ENCODE data around the gene HDAC4.

DNA sequence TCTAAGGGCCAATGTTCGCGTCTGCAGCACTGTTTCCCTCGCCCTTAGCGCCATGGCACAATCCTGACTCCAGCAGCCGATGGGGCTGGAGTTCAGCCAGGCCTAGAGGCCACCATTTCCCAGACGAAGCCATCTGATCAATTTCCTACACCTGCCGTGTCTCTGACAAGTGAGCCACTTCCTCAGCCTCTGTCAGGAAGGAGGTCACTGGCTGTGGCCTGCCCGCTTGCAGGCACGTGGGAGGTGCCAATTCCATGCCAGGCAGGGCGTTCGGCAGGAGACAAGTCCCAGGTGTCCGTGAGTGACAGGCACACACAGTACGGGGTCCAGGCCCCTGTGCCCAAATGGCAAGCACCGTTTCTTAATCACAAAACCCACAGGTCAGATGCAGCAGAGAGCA is 318.4 kb downstream of the HDAC4 start:
- TF ChIP-seq NR1H2 (CRISPR knock-in tag; IDR thresholded peaks at IDR 0.05) (no peak), NFYB (CRISPR knock-in tag; conservative IDR thresholded peaks at IDR 0.05; ENCODE audit: low read depth) (no peak), GABPB1 (CRISPR knock-in tag; IDR thresholded peaks at IDR 0.05) (no peak)
- TF ChIP-seq, protein P1, sequence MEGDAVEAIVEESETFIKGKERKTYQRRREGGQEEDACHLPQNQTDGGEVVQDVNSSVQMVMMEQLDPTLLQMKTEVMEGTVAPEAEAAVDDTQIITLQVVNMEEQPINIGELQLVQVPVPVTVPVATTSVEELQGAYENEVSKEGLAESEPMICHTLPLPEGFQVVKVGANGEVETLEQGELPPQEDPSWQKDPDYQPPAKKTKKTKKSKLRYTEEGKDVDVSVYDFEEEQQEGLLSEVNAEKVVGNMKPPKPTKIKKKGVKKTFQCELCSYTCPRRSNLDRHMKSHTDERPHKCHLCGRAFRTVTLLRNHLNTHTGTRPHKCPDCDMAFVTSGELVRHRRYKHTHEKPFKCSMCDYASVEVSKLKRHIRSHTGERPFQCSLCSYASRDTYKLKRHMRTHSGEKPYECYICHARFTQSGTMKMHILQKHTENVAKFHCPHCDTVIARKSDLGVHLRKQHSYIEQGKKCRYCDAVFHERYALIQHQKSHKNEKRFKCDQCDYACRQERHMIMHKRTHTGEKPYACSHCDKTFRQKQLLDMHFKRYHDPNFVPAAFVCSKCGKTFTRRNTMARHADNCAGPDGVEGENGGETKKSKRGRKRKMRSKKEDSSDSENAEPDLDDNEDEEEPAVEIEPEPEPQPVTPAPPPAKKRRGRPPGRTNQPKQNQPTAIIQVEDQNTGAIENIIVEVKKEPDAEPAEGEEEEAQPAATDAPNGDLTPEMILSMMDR (IDR thresholded peaks at IDR 0.05) = no peak
- TF ChIP-seq, protein P2, sequence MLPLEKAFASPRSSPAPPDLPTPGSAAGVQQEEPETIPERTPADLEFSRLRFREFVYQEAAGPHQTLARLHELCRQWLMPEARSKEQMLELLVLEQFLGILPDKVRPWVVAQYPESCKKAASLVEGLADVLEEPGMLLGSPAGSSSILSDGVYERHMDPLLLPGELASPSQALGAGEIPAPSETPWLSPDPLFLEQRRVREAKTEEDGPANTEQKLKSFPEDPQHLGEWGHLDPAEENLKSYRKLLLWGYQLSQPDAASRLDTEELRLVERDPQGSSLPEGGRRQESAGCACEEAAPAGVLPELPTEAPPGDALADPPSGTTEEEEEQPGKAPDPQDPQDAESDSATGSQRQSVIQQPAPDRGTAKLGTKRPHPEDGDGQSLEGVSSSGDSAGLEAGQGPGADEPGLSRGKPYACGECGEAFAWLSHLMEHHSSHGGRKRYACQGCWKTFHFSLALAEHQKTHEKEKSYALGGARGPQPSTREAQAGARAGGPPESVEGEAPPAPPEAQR (CRISPR knock-in tag; IDR thresholded peaks at IDR 0.05) = no peak

Data from WTC11 (cell line).